Stimulated activated CD8-positive, alpha-beta memory T cell treated with anti-CD3 and anti-CD28 coated beads, Interleukin-15, amount 100 ng/mL, for 48 hours (primary cell): ENCODE data around the gene MMP15.
"Not testable (repeated sequence)": the region's sequence is repeated elsewhere in the genome, so short reads cannot be mapped to it uniquely, and the experiment has no call there.

Experiments
- DNase-seq, 2 donors: peaks; one replicate each; pipeline ENCODE4 v3.0.0-alpha.2; 2020; ENCODE audit warnings: low read depth in 2 of 2

Gene MMP15

DNA sequence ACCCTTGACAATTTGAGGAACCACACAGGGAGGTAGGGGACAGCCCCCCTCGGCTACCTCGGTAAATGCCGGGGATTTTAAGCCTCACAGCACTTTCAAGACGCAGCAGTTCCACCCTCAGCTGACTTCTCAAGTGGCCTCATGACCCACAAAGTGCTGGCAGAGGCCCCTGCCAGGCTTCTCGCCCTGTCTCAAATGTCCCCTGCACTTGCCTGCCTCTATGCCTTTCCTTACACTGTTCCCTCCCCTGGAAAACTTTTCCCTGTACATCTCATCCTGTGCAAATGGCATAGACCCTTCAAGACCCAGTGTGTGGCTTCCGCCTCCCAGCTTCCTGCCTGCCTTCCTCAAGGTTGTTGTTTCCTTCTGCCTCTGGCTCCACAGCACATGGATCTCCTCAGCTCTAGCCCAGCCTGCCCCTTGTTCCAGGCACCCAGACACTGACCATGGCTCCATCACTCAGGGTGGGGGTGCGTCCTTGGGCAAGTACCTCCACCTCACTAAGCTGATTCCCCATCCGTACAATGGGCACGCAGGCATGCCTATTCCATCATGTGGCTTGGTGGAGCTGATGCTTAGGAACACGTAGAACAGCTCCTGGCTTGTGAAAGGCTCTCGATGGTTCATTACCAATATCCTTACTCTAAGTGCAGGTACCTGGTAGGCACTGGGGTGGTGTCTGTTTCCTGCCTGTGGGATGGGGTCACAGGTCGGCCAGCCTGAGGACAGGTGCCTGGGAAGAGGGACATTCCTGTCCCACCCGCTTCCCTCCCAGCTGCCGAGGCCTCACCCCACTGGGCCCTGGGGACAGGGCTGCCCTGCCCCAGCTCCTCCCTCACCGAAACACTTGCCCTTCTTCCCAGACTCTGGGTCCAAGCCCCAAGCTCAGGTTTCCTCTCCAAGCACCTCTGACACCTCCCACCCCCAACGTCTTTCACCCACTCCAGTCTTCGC, 24.0 kb downstream of the MMP15 start:
- DNase-seq, result no peak

DNA sequence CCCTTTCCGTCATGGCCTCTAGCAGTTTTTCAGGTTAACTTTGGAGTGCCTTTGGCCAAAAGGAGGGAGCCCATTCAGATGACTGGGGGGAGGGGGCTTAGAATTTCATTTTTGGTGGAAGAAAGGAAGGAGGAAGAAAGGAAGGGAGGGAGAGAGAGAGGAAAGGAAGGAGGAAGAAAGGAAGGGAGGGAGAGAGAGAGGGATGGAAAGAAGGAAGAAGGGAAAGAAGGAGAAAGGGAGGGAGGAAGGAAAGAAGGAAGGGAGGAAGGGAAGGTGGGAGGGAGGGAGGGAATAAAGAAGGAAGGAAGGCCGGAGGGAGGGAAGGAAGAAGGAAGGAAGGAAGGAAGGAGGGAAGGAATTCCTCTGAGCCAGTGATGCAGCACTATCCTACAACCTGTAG, 25.7 kb downstream of the MMP15 start:
- no peak for DNase-seq

DNA sequence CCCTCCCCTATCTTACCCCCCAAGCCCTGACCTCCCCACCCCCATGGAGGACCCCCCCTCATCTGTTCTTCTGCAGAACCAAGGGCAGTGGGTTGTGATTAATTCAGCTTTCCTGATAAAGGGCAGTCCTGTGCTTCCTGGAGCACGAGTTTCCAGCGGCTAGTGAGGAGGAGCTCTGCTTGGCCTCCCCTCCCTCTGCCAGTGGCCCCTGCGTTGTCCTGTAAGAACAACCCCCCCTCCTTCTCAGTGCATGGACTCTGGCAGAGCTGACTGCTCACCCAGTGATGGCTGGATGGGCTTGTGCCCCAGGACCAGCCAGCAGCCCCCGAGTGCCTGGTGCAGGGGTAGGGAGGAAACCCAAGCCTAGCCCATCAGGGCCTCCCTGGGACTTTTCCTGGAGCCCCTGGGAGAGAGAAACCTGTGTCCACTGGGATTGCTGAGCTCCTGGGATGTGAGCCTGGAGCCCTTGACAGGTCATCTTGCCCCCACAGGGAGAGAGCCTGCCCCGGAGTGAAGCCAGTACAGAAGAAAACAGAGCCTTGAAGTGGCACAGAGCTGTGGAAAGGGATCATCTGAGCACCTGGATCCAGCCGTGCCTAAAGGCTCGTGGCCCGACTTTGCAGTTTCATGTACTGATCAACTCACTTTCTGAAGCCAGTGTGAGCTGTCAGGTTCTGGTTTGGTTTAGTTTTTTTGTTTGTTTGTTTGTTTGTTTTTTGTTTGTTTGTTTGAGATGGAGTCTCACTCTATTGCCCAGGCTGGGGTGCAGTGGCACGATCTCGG, 26.5 kb downstream of the MMP15 start:
- no peak for DNase-seq

DNA sequence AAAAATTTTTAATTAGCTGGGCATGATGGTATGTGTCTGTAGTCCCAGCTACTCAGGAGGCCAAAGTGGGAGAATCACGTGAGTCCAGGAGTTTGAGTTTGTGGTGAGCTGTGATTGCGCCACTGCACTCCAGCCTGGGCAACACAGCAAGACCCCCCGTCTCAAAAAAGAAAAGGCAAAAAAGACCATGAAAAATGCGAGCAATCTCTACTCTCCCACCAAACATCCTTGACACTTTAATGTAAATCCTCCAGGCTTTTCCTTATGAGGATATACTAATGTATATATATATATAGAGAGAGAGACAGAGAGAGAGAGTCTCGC, 28.1 kb downstream of the MMP15 start:
- no peak for DNase-seq

- DNase-seq, result no peak
Measured at GRCh38 chr16:58054289-58054688, 28.7 kb downstream of the MMP15 start.

GRCh38 chr16:58056580-58056979, 31.0 kb downstream of the MMP15 start:
- no peak for DNase-seq

GRCh38 chr16:58057121-58057520, 31.6 kb downstream of the MMP15 start:
- no peak for DNase-seq

GRCh38 chr16:58057784-58058183, 32.2 kb downstream of the MMP15 start:
- no peak for DNase-seq

GRCh38 chr16:58062821-58063220, 37.3 kb downstream of the MMP15 start:
- DNase-seq, result no peak

DNA sequence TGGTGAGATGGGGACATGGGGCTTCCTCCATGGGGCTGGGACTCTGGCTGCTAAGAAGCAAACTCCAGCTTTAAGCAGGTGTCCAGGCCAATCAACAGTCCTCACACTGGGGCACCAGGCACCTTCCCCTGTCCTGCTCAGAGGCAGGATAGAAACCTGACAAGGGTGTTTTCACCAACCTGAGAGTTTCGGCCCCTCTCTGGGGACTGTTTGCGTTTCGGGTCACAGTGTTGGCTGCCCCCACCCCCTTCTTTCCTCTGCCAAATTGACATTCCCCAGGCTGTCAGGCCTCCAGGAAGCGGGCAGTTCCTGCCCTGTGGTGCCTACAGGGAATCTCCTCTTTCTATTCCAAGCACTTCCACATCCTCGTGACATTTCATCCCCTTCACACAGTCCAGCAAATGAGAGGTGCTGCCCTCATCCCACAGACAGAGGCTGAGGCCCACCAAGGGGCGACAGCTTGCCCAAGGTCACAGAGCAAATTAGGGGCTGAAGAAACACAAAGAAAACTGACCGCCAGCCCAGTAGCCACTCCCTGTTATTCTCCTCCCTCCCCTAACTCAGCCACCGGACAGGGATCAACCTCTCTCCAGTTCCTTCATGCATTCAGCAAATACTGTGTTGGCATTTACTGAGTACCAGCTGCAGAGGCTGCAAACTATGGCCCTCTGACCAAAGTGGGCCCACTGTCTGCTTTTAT, 38.0 kb downstream of the MMP15 start:
- DNase-seq, result no peak

GRCh38 chr16:58070585-58070984, 45.0 kb downstream of the MMP15 start:
- no peak for DNase-seq

- DNase-seq, result not testable (repeated sequence)
Measured at GRCh38 chr16:58072134-58072533, 46.6 kb downstream of the MMP15 start.

- DNase-seq, result not testable (repeated sequence)
Measured at GRCh38 chr16:58073086-58073485, 47.5 kb downstream of the MMP15 start.

GRCh38 chr16:58074657-58075056, 49.1 kb downstream of the MMP15 start:
- DNase-seq, result no peak

- DNase-seq, result no peak
Measured at GRCh38 chr16:58076514-58076913, 51.0 kb downstream of the MMP15 start.

GRCh38 chr16:58077796-58078195, 52.2 kb downstream of the MMP15 start:
- DNase-seq, result no peak

DNA sequence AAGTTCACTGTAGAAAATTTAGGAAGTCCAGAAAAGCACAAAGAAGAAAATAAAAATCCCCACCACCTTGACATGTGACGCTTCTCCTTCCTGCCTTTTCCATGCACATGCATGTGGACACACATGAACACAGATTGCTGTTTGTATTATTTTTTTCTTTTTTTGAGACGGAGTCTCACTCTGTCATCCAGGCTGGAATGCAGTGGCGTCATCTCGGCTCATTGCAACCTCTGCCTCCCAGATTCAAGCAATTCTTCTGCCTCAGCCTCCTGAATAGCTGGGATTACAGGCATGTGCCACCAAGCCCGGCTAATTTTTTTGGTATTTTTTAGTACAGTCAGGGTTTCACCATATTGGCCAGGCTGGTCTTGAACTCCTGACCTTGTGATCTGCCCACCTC, 55.1 kb downstream of the MMP15 start:
- DNase-seq, result not testable (repeated sequence)

DNA sequence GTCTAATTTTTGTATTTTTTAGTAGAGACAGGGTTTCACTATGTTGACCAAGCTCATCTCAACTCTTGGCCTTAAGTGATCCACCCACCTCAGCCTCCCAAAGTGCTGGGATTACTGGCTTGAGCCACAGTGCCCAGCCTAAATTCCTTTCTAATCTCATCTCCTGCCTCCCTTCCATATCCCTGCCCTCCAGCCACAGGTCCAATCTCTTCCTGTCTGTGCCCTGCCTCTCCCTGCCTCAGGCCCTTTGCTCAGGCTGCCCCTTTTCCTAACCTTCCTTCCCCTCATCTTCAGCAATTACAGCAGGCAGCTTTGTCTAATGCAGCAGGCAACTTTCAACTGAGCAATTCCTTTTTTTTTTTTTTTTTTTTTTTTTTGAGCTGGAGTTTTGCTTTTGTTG, 56.8 kb downstream of the MMP15 start:
- DNase-seq, result no peak

DNA sequence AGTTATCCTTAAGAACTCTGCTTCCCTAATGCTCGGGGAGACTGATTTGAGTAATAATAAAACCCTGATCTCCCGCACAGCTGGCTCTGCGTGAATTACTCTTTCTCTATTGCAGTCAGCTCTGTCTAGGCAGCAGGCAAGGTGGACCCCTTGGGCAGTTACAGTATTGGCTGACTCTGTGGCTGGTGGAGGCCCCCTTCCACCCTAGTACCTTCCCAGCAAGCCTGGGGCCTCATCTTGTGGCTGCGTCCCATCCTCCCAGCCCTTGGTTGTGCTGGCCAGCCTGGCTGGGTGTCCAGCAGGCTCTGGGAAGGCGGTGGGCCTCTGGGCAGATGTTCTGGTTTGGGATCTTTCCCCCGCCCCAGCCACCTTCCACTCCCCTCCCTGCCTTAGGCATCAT, 59.1 kb downstream of the MMP15 start:
- DNase-seq, result no peak

DNA sequence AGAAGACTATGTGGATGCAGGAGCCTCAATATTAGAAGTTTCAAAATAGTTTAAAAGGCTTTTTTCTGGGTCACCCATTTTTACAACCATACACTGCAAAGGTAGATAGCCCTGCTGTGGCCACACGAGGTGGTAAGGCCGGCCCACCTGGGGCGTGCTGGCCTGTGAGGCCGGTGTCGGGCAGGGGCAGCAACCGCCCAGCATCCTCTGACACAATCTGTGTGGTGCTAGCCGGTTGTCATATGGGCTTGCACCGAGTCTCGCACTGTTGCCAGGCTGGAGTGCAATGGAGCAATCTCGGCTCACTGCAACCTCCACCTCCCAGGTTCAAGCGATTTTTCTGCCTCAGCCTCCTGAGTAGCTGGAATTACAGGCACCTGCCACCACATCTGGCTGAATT, 59.6 kb downstream of the MMP15 start:
- DNase-seq, result no peak

- no peak for DNase-seq
Measured at GRCh38 chr16:58085584-58086251, 60.2 kb downstream of the MMP15 start.
